Tibial nerve (tissue), 4 donors: ENCODE measurements around the gene KIF26A. TPM values are rescaled to one million over a fixed set of nuclear protein-coding genes. Genes with fewer than 3 reads are reported as not detected.

Source experiments
- DNase-seq, 2 donors: peaks; one replicate each; pipeline ENCODE4 v3.0.0-alpha.2; 2019; ENCODE audit warnings: low spot score in 2 of 2
- H3K27ac ChIP-seq, 4 donors: fragments of 200-600 bp; sonication (generic) in 3 of 4; one replicate each; pipeline ENCODE4 v1.5.1; 2017 to 2019; ENCODE audit warnings: mild to moderate bottlenecking in 1 of 4
- H3K27me3 ChIP-seq, 2 donors: fragments of 200-600 bp; sonication (generic) in 1 of 2; one replicate each; pipeline versions ENCODE4 v1.5.1 to v1.6.0; 2017 to 2019
- H3K36me3 ChIP-seq, 3 donors: fragments of 200-600 bp; sonication (generic); one replicate each; pipeline ENCODE4 v1.5.1; 2018 to 2019
- H3K4me1 ChIP-seq, 4 donors: fragments of 200-600 bp; sonication (generic) in 3 of 4; one replicate each; pipeline ENCODE4 v1.5.1; 2017 to 2019
- H3K4me3 ChIP-seq, 4 donors: fragments of 200-600 bp; sonication (generic) in 3 of 4; one replicate each; pipeline ENCODE4 v1.5.1; 2017 to 2019; ENCODE audit warnings: mild to moderate bottlenecking in 1 of 4, moderate library complexity in 1 of 4
- H3K9me3 ChIP-seq, 4 donors: fragments of 200-600 bp; sonication (generic) in 3 of 4; one replicate each; pipeline ENCODE4 v1.5.1; 2017 to 2019
- EP300 ChIP-seq, 2 donors: sonication (generic); formaldehyde crosslinking; IDR thresholded peaks; one replicate each; pipeline ENCODE4 v1.6.1; 2017; ENCODE audit warnings: antibody characterized with exemption in 2 of 2, mild to moderate bottlenecking in 1 of 2
- POLR2A ChIP-seq, 2 donors: fragments of 450-650 bp; IDR thresholded peaks; one replicate each; pipeline ENCODE4 v1.6.1; 2017; ENCODE audit warnings: antibody characterized with exemption in 2 of 2, mild to moderate bottlenecking in 2 of 2, moderate library complexity in 2 of 2
- WGBS, 2 donors: methylation state at CpG; one replicate each; pipeline ENCODE4 v1.1.5; 2018; 5-methylcytosine and 5-hydroxymethylcytosine counted together
- total RNA-seq, 4 donors: library from RNA; depleted of rRNA; stranded (reverse); fragments of >200 nt; gene quantifications; one replicate each; pipeline ENCODE4 v1.1.0, GENCODE V29; 2016
- TF ChIP-seq, protein P1 (sequence below), 5 experiments: fragments of 200-600 bp in 3 of 5; fragments of 450-650 bp in 2 of 5; sonication (generic) in 3 of 5; IDR thresholded peaks; one replicate each; pipeline ENCODE4 v1.5.1; 2016 to 2019; ENCODE audit warnings: antibody characterized with exemption in 5 of 5, mild to moderate bottlenecking in 3 of 5, moderate library complexity in 2 of 5

KIF26A gene
- total RNA-seq, 4 donors from 2014 or later, result 2.6 to 4.2 (median 3.3) TPM

DNA sequence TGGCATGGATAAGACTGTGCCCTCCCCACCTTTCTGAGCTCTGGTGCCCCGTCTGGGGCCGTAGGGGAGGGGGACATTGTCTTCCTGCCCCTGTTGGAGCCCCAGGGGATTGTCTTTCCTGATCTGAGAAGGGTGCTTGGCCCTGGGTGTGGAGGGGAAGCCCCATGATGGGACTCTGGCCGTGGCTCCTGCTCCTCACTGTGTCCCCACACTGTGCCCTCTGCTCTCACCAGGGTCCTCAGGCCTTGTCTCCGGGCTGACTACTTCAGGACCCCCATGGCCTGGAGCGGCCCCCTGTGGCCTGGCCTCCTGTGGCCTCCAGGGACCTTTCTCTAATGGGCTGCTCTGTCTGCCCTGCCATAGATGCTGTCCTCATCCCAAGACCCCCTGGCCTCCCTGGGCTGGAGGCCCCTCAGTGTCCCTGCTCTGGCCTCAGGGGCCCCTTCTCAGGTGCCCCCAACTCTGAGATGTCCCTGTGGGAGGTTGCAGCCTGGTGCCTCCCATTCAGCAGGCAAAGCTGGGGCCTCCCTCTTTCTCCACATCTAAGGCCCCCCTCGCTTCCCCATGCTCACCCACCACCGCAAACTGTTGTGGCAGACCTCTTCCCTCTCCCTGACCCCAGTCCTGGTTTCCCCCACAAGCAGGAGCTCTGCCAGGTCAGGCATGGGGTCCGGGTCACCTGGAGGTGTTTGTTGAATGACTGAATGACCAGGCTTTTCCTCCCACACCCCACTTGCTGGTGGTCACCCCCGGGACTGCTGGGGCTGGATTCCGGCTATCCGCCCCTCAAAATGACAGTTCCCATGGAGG lies 4.0 kb downstream of the KIF26A start:
- Histone ChIP-seq H3K4me3 (no peak overlapping the region), H3K4me1 (peaks cover 0 to 27% (median 12%) of the 10 kb centered on the region in 4 donors), H3K27ac (no peak overlapping the region), H3K36me3 (no peaks in the 10 kb centered on the region), H3K27me3 (peaks cover 0 to 25% of the 10 kb centered on the region in 2 donors), H3K9me3 (no peaks in the 10 kb centered on the region)
- DNase-seq, result no peak
- 85 to 92% methylated on average over 9 to 11 of the region's 11 CpGs for WGBS, 2 donors
- TF ChIP-seq EP300 (IDR thresholded peaks at IDR 0.05), result no peak
- TF ChIP-seq, protein P1, sequence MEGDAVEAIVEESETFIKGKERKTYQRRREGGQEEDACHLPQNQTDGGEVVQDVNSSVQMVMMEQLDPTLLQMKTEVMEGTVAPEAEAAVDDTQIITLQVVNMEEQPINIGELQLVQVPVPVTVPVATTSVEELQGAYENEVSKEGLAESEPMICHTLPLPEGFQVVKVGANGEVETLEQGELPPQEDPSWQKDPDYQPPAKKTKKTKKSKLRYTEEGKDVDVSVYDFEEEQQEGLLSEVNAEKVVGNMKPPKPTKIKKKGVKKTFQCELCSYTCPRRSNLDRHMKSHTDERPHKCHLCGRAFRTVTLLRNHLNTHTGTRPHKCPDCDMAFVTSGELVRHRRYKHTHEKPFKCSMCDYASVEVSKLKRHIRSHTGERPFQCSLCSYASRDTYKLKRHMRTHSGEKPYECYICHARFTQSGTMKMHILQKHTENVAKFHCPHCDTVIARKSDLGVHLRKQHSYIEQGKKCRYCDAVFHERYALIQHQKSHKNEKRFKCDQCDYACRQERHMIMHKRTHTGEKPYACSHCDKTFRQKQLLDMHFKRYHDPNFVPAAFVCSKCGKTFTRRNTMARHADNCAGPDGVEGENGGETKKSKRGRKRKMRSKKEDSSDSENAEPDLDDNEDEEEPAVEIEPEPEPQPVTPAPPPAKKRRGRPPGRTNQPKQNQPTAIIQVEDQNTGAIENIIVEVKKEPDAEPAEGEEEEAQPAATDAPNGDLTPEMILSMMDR (IDR thresholded peaks at IDR 0.05), result no peak
- TF ChIP-seq POLR2A (IDR thresholded peaks at IDR 0.05), result no peak

DNA sequence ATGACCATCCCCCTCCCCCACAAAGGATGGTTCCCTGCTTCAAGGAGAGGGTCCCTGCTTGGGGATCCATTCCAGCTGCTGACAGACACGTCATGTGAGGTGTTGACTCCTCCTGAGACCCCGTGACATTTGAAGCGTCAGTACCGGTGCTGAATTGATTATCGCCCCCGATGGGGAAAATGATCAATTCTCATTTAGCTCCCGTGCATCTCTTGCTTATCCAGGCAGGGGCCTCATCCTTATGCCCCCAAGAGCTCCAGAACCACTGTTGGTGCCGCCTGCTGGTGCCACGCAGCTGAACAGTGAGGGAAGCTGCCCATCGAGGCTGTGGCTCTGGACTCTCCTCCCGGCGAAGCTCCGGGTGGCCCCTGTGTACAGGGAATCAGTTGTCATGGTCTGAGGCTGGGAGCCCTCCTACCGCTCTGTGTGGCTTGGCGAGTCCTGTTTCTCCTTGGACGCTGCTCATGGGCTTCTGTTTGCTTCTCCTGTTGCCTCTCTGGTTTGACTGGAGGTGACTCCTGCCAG lies 4.6 kb downstream of the KIF26A start:
- Histone ChIP-seq H3K4me3 (no peak overlapping the region), H3K27ac (no peak overlapping the region), H3K4me1 (peaks cover 0 to 20% (median 5%) of the 10 kb centered on the region in 4 donors), H3K36me3 (no peaks in the 10 kb centered on the region), H3K27me3 (peaks cover 0 to 18% of the 10 kb centered on the region in 2 donors), H3K9me3 (no peaks in the 10 kb centered on the region)
- no peak for DNase-seq
- whole genome bisulfite sequencing, 2 donors, result 76 to 84% methylated on average over 13 to 16 of the region's 16 CpGs
- TF ChIP-seq, protein P1 (IDR thresholded peaks at IDR 0.05), result no peak
- TF ChIP-seq POLR2A (IDR thresholded peaks at IDR 0.05), result no peak

DNA sequence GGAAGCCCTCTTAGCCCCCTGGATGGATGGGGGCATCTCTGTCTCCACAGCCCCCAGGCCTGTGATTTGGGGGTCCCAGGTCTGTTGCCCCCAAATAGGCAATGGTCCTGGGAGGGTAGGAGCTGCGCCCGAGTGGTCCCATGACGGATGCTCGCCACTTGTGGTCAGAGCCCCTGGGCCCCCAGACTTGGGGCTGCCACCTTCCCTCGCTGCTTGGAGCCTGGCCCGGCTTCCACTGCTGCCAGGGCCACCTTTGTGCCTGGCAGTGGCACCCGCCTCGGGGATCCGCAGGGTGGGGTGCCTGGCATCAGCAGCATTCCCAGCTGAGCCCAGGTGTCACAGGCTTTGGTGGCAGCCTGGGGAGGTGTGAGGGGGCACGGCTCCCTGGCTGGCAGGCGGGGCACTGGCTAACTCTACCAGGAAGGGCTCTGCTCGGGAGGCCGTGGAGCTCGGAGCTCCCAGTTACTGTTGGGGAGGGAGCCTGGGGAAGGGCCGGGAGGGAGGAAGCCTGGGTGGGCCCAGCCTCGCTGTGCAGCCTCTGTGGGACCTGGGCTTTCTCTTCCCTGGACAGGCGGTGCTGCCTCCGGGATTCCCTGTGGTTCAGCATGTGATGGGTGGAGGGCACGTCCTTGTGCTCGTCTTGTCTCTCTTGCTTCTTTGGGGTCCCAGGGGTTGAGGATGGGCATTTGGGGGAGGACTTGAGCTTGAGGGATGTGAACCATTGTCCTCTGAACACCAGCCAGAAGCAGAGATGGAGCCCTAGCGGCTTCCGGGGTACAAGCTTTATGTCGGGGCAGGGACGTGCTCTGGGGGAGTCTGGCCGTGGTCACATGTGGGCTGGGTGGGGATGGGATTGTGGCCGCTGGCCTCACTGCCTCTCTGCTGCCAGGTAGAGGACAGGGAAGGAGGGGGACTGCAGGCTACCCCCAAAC lies 5.4 kb downstream of the KIF26A start:
- no peak overlapping the region for H3K4me3 ChIP-seq
- DNase-seq, result no peak
- H3K4me1 ChIP-seq, result peaks cover 0 to 22% (median 2%) of the 10 kb centered on the region in 4 donors
- H3K9me3 ChIP-seq, result no peaks in the 10 kb centered on the region
- TF ChIP-seq POLR2A (IDR thresholded peaks at IDR 0.05) (no peak), EP300 (IDR thresholded peaks at IDR 0.05) (no peak)
- TF ChIP-seq, protein P1 (IDR thresholded peaks at IDR 0.05), result no peak
- H3K27ac ChIP-seq, result no peak overlapping the region
- H3K36me3 ChIP-seq, result no peaks in the 10 kb centered on the region
- 84% methylated on average over 21 to 23 of the region's 26 CpGs for WGBS, 2 donors
- H3K27me3 ChIP-seq, result peaks cover 0 to 13% of the 10 kb centered on the region in 2 donors

DNA sequence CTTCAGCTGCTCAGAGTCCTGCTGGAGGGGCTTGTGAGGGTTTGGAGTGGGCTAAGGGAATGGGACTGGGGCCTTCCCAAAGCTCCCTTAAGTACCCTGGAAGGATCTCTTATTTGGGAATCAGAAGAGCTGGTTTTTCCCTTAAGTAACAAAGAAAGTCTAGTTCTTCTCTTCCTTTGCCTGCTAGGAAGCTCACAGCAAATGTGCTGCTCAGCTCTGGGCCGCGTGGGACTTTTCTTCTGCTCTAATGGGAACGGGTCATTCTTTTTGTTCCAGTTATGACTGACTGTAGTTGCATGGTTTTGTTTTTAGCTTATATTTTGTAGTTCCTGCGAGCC lies 6.0 kb downstream of the KIF26A start:
- H3K36me3 ChIP-seq, result no peaks in the 10 kb centered on the region
- H3K9me3 ChIP-seq, result no peaks in the 10 kb centered on the region
- H3K4me3 ChIP-seq, result no peak overlapping the region
- 85 to 90% methylated on average over 4 of the region's 4 CpGs for WGBS, 2 donors
- TF ChIP-seq, protein P1 (IDR thresholded peaks at IDR 0.05), result no peak
- no peak for TF ChIP-seq POLR2A (IDR thresholded peaks at IDR 0.05)
- TF ChIP-seq EP300 (IDR thresholded peaks at IDR 0.05), result no peak
- H3K27ac ChIP-seq, result no peak overlapping the region
- DNase-seq, result no peak
- peaks cover 0 to 22% (median 2%) of the 10 kb centered on the region in 4 donors for H3K4me1 ChIP-seq
- H3K27me3 ChIP-seq, result peaks cover 0 to 7% of the 10 kb centered on the region in 2 donors
